ENCODE measurements around the gene SPTBN4. TPM values are rescaled to one million over a fixed set of nuclear protein-coding genes. Genes with fewer than 3 reads are reported as not detected.

Gene SPTBN4
- total RNA-seq, 6 experiments from 2014 or later: 0.17 to 0.96 (median 0.54) TPM

GRCh38 chr19:40528533-40529092, 61.8 kb downstream of the SPTBN4 start:
- H3K27ac Mint-ChIP-seq: no peak overlapping the region
- TF ChIP-seq CTCF (IDR thresholded peaks at IDR 0.05): no peak
- H3K4me1 Mint-ChIP-seq (ENCODE audit: low read depth): peaks cover 13% of the 10 kb centered on the region
- DNase-seq: no peak
- H3K4me3 Mint-ChIP-seq: no peak overlapping the region
- no peaks in the 10 kb centered on the region for H3K9me3 Mint-ChIP-seq
- peaks cover 35% of the 10 kb centered on the region for H3K27me3 Mint-ChIP-seq (ENCODE audit: insufficient read depth)
- H3K36me3 Mint-ChIP-seq (ENCODE audit: low read depth): no peaks in the 10 kb centered on the region

- Mint-ChIP-seq H3K27ac (peak overlapping the region; percentile 22; the same call in 1 of the 2 replicates), H3K9me3 (no peaks in the 10 kb centered on the region), H3K4me3 (peak overlapping the region; percentile 81), H3K36me3 (ENCODE audit: low read depth) (no peaks in the 10 kb centered on the region), H3K4me1 (ENCODE audit: low read depth) (peaks cover 13% of the 10 kb centered on the region), H3K27me3 (ENCODE audit: insufficient read depth) (peaks cover 35% of the 10 kb centered on the region)
- peak; percentile 96 for TF ChIP-seq CTCF (IDR thresholded peaks at IDR 0.05)
- DNase-seq: peak; percentile 26
These were observed 62.5 kb downstream of the SPTBN4 start for GRCh38 chr19:40529093-40529954.

- 0 out of 2 replicates have a peak, but pooled peaks have one; percentile 16 for TF ChIP-seq CTCF (IDR thresholded peaks at IDR 0.05)
- Mint-ChIP-seq H3K27ac (no peak overlapping the region), H3K36me3 (ENCODE audit: low read depth) (no peaks in the 10 kb centered on the region), H3K27me3 (ENCODE audit: insufficient read depth) (peaks cover 28% of the 10 kb centered on the region), H3K4me1 (ENCODE audit: low read depth) (peaks cover 13% of the 10 kb centered on the region), H3K9me3 (no peaks in the 10 kb centered on the region), H3K4me3 (0 out of 2 replicates have a peak overlapping the region, but pooled peaks have one; percentile 81)
- DNase-seq: no peak
These were observed 63.5 kb downstream of the SPTBN4 start for GRCh38 chr19:40530091-40530901.

DNA sequence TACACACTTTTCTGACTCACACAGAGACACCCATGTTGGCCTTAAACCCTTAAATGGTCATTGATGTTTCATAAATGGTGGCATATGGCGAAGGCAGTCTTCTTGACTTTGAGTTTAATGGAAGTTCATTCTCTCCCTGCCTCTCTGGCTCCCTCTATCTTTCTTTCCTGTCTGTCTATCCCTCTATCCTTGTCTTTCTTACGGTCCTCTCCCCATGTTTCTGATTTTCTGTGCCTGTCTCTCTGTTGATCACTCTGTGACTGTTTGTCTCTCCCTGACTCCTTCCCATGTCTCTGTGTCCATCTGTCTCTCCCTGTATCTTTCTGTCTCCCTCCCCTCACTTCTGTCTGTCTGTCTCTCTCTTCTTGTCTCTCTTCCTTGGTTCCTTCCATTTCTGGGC, 66.7 kb downstream of the SPTBN4 start:
- Mint-ChIP-seq H3K4me3 (no peak overlapping the region), H3K27me3 (ENCODE audit: insufficient read depth) (peaks cover 23% of the 10 kb centered on the region), H3K27ac (no peak overlapping the region), H3K9me3 (no peaks in the 10 kb centered on the region), H3K4me1 (ENCODE audit: low read depth) (peaks cover 13% of the 10 kb centered on the region), H3K36me3 (ENCODE audit: low read depth) (no peaks in the 10 kb centered on the region)
- TF ChIP-seq CTCF (IDR thresholded peaks at IDR 0.05): peak; percentile 54; the same call in 1 of the 2 replicates
- DNase-seq: no peak

- H3K4me3 Mint-ChIP-seq: no peak overlapping the region
- H3K27me3 Mint-ChIP-seq (ENCODE audit: insufficient read depth): peaks cover 23% of the 10 kb centered on the region
- no peak for TF ChIP-seq CTCF (IDR thresholded peaks at IDR 0.05)
- H3K27ac Mint-ChIP-seq: no peak overlapping the region
- no peaks in the 10 kb centered on the region for H3K36me3 Mint-ChIP-seq (ENCODE audit: low read depth)
- H3K4me1 Mint-ChIP-seq (ENCODE audit: low read depth): peaks cover 13% of the 10 kb centered on the region
- no peak for DNase-seq
- H3K9me3 Mint-ChIP-seq: no peaks in the 10 kb centered on the region
These were observed 67.3 kb downstream of the SPTBN4 start for GRCh38 chr19:40534148-40534547.

All from HFFc6 (cell line).